GM19099 (cell line): ENCODE data around the gene DGKZ.

Experiments used
- POLR2A ChIP-seq: IDR thresholded peaks from 3 replicates; pipeline ENCODE4 v1.6.1; 2011; ENCODE audit warnings: low read depth; ENCODE audit not compliant: insufficient read length; ENCODE audit errors: extremely low read depth

DGKZ gene

GRCh38 chr11:46335890-46336562, 11.2 kb upstream of the DGKZ start:
- no peak for TF ChIP-seq POLR2A

GRCh38 chr11:46336563-46337180, 10.6 kb upstream of the DGKZ start:
- no peak for TF ChIP-seq POLR2A

GRCh38 chr11:46337626-46338345, 9.5 kb upstream of the DGKZ start:
- no peak for TF ChIP-seq POLR2A

GRCh38 chr11:46338636-46338987, 8.7 kb upstream of the DGKZ start:
- no peak for TF ChIP-seq POLR2A

- no peak for TF ChIP-seq POLR2A
Measured at GRCh38 chr11:46338988-46339666, 8.1 kb upstream of the DGKZ start.

- no peak for TF ChIP-seq POLR2A
Measured at GRCh38 chr11:46339816-46340215, 7.4 kb upstream of the DGKZ start.

GRCh38 chr11:46341454-46341853, 5.8 kb upstream of the DGKZ start:
- no peak for TF ChIP-seq POLR2A

- no peak for TF ChIP-seq POLR2A
Measured at GRCh38 chr11:46342239-46342638, 5.0 kb upstream of the DGKZ start.

GRCh38 chr11:46343520-46343919, 3.7 kb upstream of the DGKZ start:
- TF ChIP-seq POLR2A: no peak

- peak; percentile 53 for TF ChIP-seq POLR2A
Measured at GRCh38 chr11:46345131-46345597, 2.1 kb upstream of the DGKZ start.

- TF ChIP-seq POLR2A: no peak
Measured at GRCh38 chr11:46345881-46346484, 1.3 kb upstream of the DGKZ start.

- no peak for TF ChIP-seq POLR2A
Measured at GRCh38 chr11:46347637-46348311, 511 bp downstream of the DGKZ start.

GRCh38 chr11:46348566-46349401, 1.5 kb downstream of the DGKZ start:
- no peak for TF ChIP-seq POLR2A

GRCh38 chr11:46350695-46351094, 3.4 kb downstream of the DGKZ start:
- TF ChIP-seq POLR2A: no peak
